Measurements from ENCODE around the gene DMBX1.

DNA sequence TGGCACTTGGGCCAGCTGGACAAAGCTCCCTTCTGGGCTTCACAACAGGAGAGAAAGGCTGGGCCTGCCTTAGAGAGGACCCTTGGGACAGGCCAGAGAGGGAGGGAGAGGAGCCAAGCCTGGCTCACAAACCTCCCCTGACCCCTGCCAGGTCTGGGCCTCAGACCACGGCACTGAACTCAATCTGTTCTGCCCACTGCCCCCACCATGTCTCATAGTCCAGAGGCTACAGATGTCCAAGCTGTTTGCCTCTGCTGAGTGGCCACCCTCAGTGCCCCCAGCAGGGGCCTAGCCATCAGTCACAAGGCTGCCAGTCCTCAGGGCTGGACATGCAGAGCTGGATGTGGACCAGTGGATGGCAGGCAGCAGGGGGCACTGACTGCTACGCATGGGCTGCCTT is 13.0 kb upstream of the DMBX1 start:
- TF ChIP-seq POLR2AphosphoS5 (IDR thresholded peaks at IDR 0.05) (no peak), EP300 (IDR thresholded peaks at IDR 0.05) (no peak), POLR2A (IDR thresholded peaks at IDR 0.05) (no peak)
- TF ChIP-seq, protein P1, sequence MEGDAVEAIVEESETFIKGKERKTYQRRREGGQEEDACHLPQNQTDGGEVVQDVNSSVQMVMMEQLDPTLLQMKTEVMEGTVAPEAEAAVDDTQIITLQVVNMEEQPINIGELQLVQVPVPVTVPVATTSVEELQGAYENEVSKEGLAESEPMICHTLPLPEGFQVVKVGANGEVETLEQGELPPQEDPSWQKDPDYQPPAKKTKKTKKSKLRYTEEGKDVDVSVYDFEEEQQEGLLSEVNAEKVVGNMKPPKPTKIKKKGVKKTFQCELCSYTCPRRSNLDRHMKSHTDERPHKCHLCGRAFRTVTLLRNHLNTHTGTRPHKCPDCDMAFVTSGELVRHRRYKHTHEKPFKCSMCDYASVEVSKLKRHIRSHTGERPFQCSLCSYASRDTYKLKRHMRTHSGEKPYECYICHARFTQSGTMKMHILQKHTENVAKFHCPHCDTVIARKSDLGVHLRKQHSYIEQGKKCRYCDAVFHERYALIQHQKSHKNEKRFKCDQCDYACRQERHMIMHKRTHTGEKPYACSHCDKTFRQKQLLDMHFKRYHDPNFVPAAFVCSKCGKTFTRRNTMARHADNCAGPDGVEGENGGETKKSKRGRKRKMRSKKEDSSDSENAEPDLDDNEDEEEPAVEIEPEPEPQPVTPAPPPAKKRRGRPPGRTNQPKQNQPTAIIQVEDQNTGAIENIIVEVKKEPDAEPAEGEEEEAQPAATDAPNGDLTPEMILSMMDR (IDR thresholded peaks at IDR 0.05), result no peak
